ENCODE measurements around the gene SMPDL3A.

SMPDL3A gene

Small RNAs within 50 kb of the gene (small RNA-seq; reads per million reads assigned to genes)
- 0.03 to 0.35 reads per million in 2 experiments for gene RN7SL564P
